ENCODE measurements around the gene MYBL2.
A peak's percentile ranks its signal among the peaks of the same experiment; 100 is the strongest.
"Not testable (repeated sequence)": the region's sequence is repeated elsewhere in the genome, so short reads cannot be mapped to it uniquely, and the experiment has no call there.

MYBL2 gene

DNA sequence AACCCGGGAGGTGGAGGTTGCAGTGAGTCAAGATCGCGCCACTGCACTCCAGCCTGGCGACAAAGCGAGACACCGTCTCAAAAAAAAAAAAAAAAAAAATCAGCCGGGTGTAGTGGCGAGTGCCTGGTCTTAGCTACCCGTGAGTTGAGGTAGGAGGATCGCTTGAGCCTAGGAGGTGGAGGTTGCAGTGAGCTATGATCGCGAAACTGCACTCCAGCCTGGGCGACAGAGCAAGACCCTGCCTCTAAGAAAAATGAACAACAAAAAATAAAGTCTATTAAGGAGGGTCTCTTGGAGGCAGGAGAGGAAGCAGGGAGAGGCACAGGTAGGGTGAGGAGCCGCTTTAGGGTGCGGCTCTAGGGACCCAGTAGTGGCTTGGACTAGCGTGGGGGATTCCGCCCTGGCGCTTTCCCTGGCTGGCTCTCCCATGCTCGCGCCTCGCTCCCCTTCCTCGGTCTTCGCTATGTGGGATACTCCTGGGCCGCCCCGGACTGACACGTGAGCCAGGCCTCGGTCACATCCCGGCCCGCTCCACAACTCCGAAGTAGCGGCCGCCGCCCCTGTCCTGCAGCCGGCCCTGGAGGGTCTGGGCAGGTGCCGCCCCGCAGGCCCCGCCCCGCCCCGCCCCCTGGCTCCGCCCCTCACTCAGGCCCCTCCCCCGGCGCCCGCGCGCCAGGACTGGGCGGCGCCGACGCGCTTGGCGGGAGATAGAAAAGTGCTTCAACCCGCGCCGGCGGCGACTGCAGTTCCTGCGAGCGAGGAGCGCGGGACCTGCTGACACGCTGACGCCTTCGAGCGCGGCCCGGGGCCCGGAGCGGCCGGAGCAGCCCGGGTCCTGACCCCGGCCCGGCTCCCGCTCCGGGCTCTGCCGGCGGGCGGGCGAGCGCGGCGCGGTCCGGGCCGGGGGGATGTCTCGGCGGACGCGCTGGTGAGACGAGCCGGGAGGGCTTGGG is at the start of gene MYBL2:
Gene MYBL2, plus strand, starts transcription at position 739 of the 953 bp plus-strand sequence. Its CDS starts 170 bp downstream, at position 909.
- ATAC-seq (peak; percentile 93), DNase-seq (peak; percentile 74)
- Mint-ChIP-seq H3K9me3 (no peaks in the 10 kb centered on the region), H3K27ac (peak within 1 kb of the TSS; percentile 31), H3K36me3 (ENCODE audit: low read depth) (peaks cover 12% of the 10 kb centered on the region), H3K27me3 (peaks cover 11% of the 10 kb centered on the region), H3K4me3 (peak within 1 kb of the TSS; percentile 80), H3K4me1 (peaks cover 13% of the 10 kb centered on the region)

DNA sequence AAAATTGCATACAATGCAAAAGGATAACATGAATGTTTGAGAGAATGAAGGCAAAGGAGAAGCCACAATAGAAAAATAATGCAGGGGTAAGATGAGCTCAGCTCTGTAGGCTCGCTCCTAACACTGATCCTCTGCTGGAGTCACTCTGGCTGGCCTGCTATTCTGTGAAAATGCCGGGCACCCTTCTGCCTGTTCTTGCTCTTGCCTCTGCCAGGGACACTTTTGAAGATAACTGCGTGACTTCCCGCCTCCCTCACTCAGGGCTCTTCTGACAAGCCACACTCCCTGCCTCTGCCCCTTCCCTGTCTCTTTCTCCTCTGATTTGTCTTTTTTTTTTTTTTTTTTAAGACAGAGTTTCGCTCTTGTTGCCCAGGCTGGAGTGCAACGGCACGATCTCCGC is 35.3 kb upstream of the MYBL2 start:
- Mint-ChIP-seq H3K27me3 (no peaks in the 10 kb centered on the region), H3K36me3 (ENCODE audit: low read depth) (peaks cover 16% of the 10 kb centered on the region), H3K9me3 (no peaks in the 10 kb centered on the region), H3K27ac (no peak overlapping the region), H3K4me3 (no peak overlapping the region), H3K4me1 (no peaks in the 10 kb centered on the region)
- ATAC-seq = no peak
- DNase-seq = no peak

DNA sequence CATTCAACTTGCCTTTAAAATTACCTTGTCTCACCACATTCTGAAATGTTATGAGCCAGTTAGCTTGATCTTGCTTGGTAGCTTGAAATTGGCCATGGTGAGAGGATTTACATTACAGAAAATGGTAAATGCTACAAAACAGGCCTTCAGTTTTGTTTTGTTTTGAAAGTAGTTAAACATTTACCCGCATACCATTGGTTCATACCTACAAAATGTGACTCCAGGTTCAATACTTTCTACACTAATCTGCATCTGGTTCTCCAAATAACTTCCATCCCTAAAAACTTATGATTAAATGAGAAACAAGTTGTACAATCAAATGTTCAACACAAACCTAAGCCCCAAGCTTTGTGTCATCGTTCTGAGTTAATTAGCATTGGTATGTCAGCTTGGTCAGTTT is 30.5 kb upstream of the MYBL2 start:
- Mint-ChIP-seq H3K36me3 (ENCODE audit: low read depth) (peaks cover 19% of the 10 kb centered on the region), H3K27me3 (no peaks in the 10 kb centered on the region), H3K27ac (no peak overlapping the region), H3K9me3 (no peaks in the 10 kb centered on the region), H3K4me3 (no peak overlapping the region), H3K4me1 (no peaks in the 10 kb centered on the region)
- ATAC-seq = no peak
- DNase-seq = no peak

DNA sequence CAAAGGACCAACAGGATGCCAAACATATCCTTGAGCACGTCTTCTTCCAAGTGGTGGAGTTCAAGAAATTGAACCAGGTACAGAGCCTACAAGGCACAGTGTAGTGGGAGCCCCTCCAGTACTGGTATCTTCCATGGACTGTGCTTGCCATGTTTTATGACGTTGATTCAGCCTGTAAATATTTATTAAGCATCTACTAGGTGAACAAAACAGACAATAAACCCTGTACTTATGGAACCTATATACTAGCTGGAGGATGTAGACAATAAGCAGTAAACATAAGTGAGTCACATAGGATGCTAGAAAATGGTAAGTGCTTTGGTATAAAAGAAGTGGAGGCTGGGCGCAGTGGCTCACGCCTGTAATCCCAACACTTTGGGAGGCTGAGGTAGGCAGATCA is 24.4 kb upstream of the MYBL2 start:
- DNase-seq = no peak
- no peak for ATAC-seq
- no peaks in the 10 kb centered on the region for H3K27me3 Mint-ChIP-seq
- H3K36me3 Mint-ChIP-seq (ENCODE audit: low read depth) = peaks cover 11% of the 10 kb centered on the region
- no peaks in the 10 kb centered on the region for H3K4me1 Mint-ChIP-seq
- H3K9me3 Mint-ChIP-seq = no peaks in the 10 kb centered on the region
- no peak overlapping the region for H3K27ac Mint-ChIP-seq
- no peak overlapping the region for H3K4me3 Mint-ChIP-seq

DNA sequence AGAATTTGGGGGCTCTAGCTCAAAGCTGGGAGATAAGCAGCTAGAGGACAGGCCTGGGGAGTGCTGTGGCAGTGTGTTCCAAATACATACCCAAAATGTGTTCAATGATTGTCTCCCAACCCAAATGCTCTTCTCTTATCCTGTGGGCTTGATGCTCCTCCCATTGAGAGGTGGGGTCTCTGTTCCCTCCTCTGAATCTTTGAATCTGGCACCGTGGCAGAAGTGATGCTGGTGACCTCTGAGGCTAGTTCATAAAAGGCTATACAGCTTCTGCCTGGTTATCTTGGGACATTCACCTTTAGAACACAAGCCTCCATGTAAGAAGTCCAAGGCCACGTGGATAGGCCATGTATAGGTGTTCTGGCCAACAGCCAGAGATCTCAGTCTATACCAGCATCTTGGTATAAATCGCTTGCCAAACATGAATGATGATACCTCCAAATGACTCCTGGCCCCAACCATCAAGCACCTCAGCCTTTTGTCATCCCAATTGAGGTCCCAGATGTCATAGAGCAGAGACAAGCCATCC is 15.9 kb upstream of the MYBL2 start:
- Mint-ChIP-seq H3K27ac (no peak overlapping the region), H3K36me3 (ENCODE audit: low read depth) (peaks cover 4% of the 10 kb centered on the region), H3K9me3 (no peaks in the 10 kb centered on the region), H3K27me3 (no peaks in the 10 kb centered on the region), H3K4me3 (no peak overlapping the region), H3K4me1 (peaks cover under 1% of the 10 kb centered on the region)
- no peak for DNase-seq
- ATAC-seq = no peak

DNA sequence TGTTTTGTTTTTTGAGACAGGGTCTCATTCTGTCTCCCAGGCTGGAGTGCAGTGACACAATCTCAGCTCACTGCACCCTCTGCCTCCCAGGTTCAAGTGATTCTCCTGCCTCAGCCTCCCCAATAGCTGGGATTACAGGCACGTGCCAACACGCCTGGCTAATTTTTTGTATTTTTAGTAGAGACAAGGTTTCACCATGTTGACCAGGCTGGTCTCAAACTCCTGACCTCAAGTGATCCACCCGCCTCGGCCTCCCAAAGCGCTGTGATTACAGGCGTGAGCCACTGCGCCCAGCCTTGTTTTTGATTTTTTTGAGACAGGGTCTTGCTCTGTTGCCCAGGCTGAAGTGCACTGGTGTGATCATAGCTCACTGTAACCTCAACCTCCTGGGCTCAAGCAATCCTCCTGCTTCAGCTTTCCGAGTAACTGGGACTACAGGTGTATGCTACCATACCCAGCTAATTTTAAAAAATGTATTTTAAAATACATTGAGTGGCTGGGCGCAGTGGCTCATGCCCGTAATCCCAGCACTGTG is 15.2 kb upstream of the MYBL2 start:
- H3K36me3 Mint-ChIP-seq (ENCODE audit: low read depth); H3K4me1 Mint-ChIP-seq; ATAC-seq; H3K9me3 Mint-ChIP-seq; DNase-seq; H3K4me3 Mint-ChIP-seq; H3K27me3 Mint-ChIP-seq; H3K27ac Mint-ChIP-seq: not testable (repeated sequence)

DNA sequence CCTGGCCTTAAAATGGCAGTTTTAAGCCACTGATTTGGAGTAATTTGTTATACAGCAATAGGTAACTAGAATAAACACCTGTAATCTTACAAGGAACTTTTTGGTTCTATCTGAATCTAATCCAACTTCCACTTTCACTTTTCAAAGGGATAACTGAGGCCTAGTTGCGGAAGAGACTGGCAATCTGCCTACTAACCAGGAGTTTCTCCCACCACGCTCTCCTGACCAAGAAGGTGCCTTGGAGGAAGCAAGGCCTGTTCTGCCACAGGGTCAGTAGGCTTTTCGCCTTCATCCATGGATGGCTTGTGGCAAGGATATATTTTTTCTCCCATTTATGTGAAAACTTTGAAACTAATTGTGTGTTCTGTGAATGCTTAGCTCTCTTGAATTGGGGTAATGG is 12.9 kb upstream of the MYBL2 start:
- no peaks in the 10 kb centered on the region for H3K36me3 Mint-ChIP-seq (ENCODE audit: low read depth)
- no peak for DNase-seq
- ATAC-seq = no peak
- no peaks in the 10 kb centered on the region for H3K27me3 Mint-ChIP-seq
- no peak overlapping the region for H3K27ac Mint-ChIP-seq
- H3K4me3 Mint-ChIP-seq = no peak overlapping the region
- H3K9me3 Mint-ChIP-seq = no peaks in the 10 kb centered on the region
- peaks cover 15% of the 10 kb centered on the region for H3K4me1 Mint-ChIP-seq

DNA sequence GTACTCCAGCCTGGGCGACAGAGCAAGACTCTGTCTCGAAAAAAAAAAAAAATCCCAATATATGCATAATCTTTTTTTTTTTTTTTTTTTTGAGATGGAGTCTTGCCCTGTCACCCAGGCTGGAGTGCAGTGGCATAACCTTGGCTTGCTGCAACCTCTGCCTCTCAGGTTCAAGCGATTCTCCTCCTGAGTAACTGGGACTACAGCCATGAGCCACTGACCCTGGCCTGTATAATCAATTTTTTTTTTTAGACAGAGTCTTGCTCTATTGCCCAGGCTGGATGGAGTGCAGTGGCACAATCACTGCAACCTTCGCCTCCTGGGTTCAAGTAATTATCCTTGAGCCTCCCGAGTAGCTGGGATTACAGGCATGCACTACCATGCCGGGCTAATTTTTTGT is 11.7 kb upstream of the MYBL2 start:
- ATAC-seq; DNase-seq; H3K9me3 Mint-ChIP-seq; H3K27me3 Mint-ChIP-seq; H3K27ac Mint-ChIP-seq; H3K36me3 Mint-ChIP-seq (ENCODE audit: low read depth); H3K4me3 Mint-ChIP-seq: not testable (repeated sequence)
- H3K4me1 Mint-ChIP-seq = peaks cover 21% of the 10 kb centered on the region

DNA sequence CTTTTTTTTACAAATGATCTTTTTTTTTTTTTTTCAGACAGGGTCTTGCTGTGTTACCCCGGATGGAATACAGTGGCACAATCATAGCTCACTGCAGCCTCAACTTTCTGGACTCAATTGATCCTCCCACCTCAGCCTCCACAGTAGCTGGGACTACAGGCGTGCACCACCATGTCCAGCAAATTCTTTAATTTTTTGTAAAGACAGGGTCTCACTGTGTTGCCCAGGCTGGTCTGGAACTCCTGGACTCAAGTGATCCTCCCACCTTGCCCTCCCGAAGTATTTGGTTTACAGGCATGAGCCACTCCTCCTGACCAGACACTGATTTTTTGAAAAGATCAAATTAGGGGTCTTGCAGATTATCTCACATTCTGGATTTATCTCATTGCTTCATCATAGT is 11.0 kb upstream of the MYBL2 start:
- DNase-seq (no peak), ATAC-seq (no peak)
- Mint-ChIP-seq H3K36me3 (ENCODE audit: low read depth) (no peaks in the 10 kb centered on the region), H3K4me1 (peaks cover 24% of the 10 kb centered on the region), H3K27ac (peak overlapping the region; percentile 66), H3K27me3 (no peaks in the 10 kb centered on the region), H3K9me3 (no peaks in the 10 kb centered on the region), H3K4me3 (peak overlapping the region; percentile 67)

DNA sequence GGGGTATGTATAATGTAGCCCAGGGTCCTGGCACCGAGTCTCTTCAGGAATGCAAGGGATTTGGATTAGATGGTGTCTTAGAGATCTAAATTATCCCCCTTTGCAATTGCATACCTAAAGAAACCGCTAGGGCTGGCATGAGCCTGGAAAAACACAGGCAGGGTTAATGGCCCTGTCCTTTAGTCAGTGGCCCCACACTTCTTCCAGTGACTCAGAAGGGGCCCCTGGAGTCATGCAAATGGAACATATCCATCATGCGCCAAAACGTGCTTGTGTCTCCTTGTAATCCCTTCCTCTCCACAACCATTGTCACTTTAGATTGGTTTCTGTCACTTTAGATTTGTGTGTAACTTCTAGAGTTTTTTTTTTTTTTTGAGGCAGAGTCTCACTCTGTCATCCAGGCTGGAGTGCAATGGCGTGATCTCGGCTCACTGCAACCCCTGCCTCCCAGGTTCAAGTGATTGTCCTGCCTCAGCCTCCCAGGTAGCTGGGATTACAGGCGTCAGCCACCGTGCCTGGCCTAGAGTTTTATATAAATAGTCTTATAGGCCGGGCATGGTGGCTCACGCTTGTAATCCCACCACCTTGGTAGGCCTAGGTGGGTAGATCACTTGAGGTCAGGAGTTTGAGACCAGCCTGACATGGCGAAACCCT is 8.7 kb upstream of the MYBL2 start:
- peak overlapping the region; percentile 99 for H3K27ac Mint-ChIP-seq
- no peaks in the 10 kb centered on the region for H3K36me3 Mint-ChIP-seq (ENCODE audit: low read depth)
- H3K4me1 Mint-ChIP-seq = peaks cover 24% of the 10 kb centered on the region
- peak overlapping the region; percentile 90 for H3K4me3 Mint-ChIP-seq
- H3K9me3 Mint-ChIP-seq = no peaks in the 10 kb centered on the region
- H3K27me3 Mint-ChIP-seq = no peaks in the 10 kb centered on the region
- ATAC-seq (peak; percentile 85), DNase-seq (peak; percentile 66)

DNA sequence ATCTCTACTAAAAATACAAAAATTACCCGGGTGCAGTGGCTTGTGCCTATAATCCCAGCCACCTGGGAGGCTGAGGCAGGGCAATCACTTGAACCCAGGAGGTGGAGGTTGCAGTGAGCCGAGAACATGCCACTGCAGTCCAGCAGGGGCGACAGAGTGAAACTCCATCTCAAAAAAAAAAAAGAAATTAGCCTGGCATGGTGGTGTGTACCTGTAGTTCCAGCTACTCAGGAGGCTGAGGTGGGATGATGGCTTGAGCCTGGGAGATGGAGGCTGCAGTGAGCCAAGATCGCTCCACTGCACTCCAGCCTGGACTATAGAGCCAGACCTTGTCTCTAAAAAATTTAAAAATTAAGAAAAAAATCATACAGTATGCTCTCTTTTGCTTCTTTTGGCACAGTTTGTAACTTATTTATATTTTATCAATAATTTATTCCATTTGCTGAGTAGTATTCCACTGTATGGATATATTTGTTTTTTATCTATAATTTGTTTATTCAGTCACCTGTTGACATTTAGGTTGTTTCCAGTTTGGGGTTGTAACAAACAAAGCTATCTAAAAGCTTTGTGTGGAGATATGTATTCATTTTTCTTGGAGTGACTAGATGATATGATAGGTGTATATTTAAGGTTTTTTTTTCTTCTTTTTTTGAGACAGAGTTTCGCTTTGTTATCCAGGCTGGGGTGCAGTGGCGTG is 8.0 kb upstream of the MYBL2 start:
- no peaks in the 10 kb centered on the region for H3K27me3 Mint-ChIP-seq
- peaks cover 24% of the 10 kb centered on the region for H3K4me1 Mint-ChIP-seq
- H3K27ac Mint-ChIP-seq = peak overlapping the region; percentile 99
- no peaks in the 10 kb centered on the region for H3K36me3 Mint-ChIP-seq (ENCODE audit: low read depth)
- no peak overlapping the region for H3K4me3 Mint-ChIP-seq
- ATAC-seq (no peak), DNase-seq (no peak)
- no peaks in the 10 kb centered on the region for H3K9me3 Mint-ChIP-seq

DNA sequence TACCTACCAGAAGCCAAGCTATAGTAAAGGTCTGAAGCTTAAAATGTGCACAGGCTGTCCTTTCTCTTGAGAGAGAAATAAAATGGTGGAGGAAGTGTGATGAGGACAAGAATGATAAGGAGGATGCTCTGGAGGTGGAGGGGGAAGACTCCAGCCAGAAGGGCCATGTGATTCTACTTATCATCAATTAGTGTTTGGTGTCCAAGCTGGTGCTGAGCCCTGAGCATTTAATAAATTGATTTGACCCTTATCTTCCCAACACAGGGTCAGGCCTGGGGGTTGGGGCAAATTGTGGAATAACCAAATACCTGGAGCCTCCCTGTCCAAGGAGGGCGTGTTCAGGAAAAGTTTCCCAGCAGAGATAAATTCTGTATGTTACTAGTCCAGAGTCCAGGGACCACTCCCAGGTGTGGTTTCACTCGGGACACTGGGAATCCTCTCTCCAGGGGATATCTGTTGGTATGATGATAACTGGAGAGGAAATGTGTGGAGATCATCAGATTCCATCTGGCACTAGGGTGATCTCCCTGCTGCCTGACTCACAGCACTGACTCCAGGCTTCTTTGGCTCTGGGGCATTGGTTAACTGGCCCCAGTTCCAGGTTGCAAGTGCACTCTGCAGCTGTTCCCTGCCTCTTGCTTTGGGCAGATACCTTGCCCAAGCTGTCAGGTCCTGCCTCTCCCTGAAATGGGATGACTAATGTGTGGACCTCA is 3.8 kb upstream of the MYBL2 start:
- ATAC-seq (no peak), DNase-seq (no peak)
- H3K4me3 Mint-ChIP-seq = no peak overlapping the region
- no peak overlapping the region for H3K27ac Mint-ChIP-seq
- H3K27me3 Mint-ChIP-seq = peaks cover 5% of the 10 kb centered on the region
- H3K36me3 Mint-ChIP-seq (ENCODE audit: low read depth) = no peaks in the 10 kb centered on the region
- H3K4me1 Mint-ChIP-seq = peaks cover 23% of the 10 kb centered on the region
- no peaks in the 10 kb centered on the region for H3K9me3 Mint-ChIP-seq

DNA sequence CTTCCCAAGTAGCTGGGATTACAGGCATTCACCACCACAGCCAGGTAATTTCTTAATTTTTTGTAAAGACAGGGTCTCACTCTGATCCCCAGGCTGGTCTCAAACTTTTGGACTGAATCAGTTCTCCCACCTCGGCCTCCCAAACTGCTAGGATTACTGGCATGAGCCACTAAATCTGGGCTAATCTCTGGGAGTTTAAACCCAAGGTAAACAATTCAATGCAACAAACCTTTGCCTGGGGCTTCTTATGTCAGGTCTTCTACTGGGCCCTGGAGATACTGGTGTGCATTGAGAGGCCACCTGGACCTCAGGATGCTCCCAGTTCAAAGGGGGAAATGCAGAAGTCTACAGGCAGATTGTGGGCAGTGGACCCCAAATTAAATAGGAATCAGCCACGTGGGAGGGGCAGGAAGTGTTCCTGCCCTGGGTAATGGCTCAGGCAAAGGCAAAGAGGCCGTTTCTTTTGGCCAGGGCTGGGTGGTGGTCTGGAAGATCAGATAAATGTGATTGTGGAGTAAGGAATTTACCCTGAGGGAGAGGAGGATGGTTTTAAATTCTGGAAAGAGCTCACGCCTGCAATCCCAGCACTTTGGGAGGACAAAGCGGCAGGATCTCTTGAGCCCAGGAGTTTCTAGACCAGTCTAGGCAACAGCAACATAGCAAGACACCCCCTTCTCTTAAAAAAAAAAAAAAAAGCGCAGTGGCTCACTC is 1.3 kb upstream of the MYBL2 start:
- H3K27ac Mint-ChIP-seq = no peak overlapping the region
- peak overlapping the region; percentile 59 for H3K4me3 Mint-ChIP-seq
- no peaks in the 10 kb centered on the region for H3K9me3 Mint-ChIP-seq
- peaks cover 11% of the 10 kb centered on the region for H3K27me3 Mint-ChIP-seq
- H3K36me3 Mint-ChIP-seq (ENCODE audit: low read depth) = peaks cover 9% of the 10 kb centered on the region
- ATAC-seq = no peak
- DNase-seq = no peak
- peaks cover 13% of the 10 kb centered on the region for H3K4me1 Mint-ChIP-seq

Data from activated naive CD8-positive, alpha-beta T cell treated with anti-CD3 and anti-CD28 coated beads, Interleukin-2, amount 50 U/mL, for 24 hours (primary cell).